MG63 (cell line): ENCODE results near the gene EIF2S2. TPM values are rescaled to one million over a fixed set of nuclear protein-coding genes. Genes with fewer than 3 reads are reported as not detected.
A peak's percentile ranks its signal among the peaks of the same experiment; 100 is the strongest.

Source experiments
- DNase-seq: peaks from one replicate; pipeline ENCODE4 v3.0.0-alpha.2; 2020
- H3K27me3 ChIP-seq: fragments of 250-450 bp; sonication (Bioruptor Pico); 2 replicates; pipeline ENCODE4 v1.5.1; 2020; ENCODE audit warnings: mild to moderate bottlenecking, moderate library complexity
- H3K36me3 ChIP-seq: fragments of 250-450 bp; sonication (Bioruptor Pico); 2 replicates; pipeline ENCODE4 v1.5.1; 2020; ENCODE audit warnings: mild to moderate bottlenecking, moderate library complexity
- H3K4me3 ChIP-seq: fragments of 250-450 bp; sonication (Bioruptor Pico); 2 replicates; pipeline ENCODE4 v1.5.1; 2020; ENCODE audit warnings: mild to moderate bottlenecking, moderate library complexity
- H3K9me3 ChIP-seq: fragments of 250-450 bp; sonication (Bioruptor Pico); 2 replicates; pipeline ENCODE4 v1.5.1; 2020; ENCODE audit warnings: mild to moderate bottlenecking, moderate library complexity
- total RNA-seq: library from RNA; depleted of rRNA; stranded (reverse); fragments of >200 nt; shearing (Covaris generic); gene quantifications from 2 replicates; pipeline ENCODE4 v1.2.3, GENCODE V29; 2014; ENCODE audit warnings: low replicate concordance

EIF2S2 gene
- total RNA-seq, 1 experiment from 2014 or later, result 198 TPM

DNA sequence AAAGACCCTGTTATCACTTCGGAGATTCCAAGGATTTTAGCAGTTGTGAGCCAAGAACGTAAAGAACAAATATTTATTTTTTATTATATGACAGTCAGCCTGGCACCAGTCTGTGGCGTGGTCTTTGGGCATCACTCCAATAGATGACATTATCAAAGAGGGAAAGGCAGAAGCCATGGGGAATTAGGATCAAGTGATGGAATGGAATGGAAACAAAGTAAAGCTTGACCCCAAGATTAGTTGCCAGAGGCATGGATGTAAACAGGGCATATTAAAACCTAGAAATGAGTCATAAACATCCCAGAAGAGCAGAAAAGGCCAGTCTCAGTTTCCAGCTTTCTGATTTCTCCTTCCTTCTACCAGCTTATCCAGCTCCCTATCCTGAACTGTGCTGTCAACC, 11.5 kb downstream of the EIF2S2 start:
- no peak overlapping the region for H3K4me3 ChIP-seq
- H3K36me3 ChIP-seq, result peaks cover 100% of the 10 kb centered on the region
- no peak for DNase-seq

DNA sequence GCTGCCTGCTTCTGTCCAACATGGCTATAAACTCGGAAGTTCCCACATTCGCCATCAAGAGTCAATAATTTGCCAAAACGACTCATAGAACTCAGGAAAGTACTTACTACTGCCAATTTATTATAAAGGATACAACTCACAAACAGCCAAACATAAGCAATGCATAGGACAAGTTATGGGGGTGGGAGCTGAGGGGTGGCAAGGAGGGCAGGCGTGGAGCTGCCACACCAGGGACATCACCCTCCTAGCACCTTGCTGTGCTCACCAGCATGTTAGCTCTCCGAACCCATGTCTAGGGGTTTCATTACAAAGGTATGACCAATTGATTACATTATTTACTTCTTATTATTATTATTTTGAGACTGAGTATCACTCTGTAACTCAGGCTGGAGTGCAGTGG, 12.4 kb downstream of the EIF2S2 start:
- Histone ChIP-seq H3K9me3 (no peaks in the 10 kb centered on the region), H3K36me3 (peaks cover 100% of the 10 kb centered on the region), H3K27me3 (no peaks in the 10 kb centered on the region), H3K4me3 (no peak overlapping the region)
- no peak for DNase-seq

More for the DNA sequence above, 11.5 kb downstream of the EIF2S2 start:
- H3K9me3 ChIP-seq, result no peaks in the 10 kb centered on the region
- H3K27me3 ChIP-seq, result no peaks in the 10 kb centered on the region

DNA sequence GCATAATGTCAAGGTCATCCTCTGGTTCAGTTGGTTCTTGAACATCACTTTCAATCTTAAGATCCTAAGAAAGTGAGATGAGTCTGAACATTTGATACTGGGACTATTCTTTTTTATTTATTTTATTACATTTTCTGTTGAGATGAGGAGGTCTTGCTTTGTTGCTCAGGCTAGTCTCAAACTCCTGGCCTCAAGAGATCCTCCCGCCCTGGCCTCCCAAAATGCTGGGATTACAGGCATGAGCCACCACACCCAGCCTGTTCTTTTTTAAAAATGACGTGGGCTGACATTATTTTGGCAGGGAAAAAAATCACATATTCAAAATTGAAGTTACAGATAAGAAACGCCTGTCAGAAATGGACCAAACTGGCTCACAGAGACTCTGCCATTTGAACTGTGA, 13.5 kb downstream of the EIF2S2 start:
- DNase-seq, result no peak
- Histone ChIP-seq H3K27me3 (no peaks in the 10 kb centered on the region), H3K9me3 (no peaks in the 10 kb centered on the region), H3K4me3 (no peak overlapping the region), H3K36me3 (peaks cover 100% of the 10 kb centered on the region)

DNA sequence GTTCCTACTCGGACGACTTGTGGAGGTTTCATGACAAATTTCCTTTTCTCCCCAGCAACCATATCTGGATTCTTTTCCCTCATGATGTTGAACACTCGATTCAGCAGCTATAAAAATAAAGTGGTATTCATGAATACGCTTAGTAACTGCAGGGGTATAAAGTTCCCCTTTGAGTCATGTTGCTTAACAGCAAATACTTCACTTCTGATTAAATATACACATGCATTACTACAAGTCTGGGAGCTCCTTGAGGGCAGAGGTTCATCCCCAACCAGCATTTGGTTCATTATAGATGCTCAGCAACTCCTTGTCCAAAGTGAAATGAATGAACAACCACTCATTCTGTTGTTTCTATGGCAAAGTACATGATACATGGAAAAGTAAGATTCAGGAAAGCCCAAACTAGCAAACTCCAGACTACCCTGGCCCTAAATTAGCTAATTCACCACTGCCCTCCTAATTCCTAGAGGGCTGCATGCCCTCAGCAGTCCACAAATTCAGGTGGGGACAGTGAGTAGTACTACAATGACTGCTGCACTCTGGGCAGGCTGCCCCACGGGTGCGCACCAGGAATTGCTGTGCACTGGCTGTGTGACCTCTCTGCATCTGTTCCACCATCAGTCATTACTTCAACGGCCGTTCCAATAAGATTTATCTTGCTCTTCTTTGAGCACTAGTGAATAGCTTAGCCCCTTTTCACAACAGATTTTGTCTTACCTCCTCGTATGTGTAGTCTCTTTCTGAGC, 15.2 kb downstream of the EIF2S2 start:
- Histone ChIP-seq H3K36me3 (peaks cover 100% of the 10 kb centered on the region), H3K27me3 (no peaks in the 10 kb centered on the region), H3K4me3 (no peak overlapping the region), H3K9me3 (no peaks in the 10 kb centered on the region)
- DNase-seq, result no peak

DNA sequence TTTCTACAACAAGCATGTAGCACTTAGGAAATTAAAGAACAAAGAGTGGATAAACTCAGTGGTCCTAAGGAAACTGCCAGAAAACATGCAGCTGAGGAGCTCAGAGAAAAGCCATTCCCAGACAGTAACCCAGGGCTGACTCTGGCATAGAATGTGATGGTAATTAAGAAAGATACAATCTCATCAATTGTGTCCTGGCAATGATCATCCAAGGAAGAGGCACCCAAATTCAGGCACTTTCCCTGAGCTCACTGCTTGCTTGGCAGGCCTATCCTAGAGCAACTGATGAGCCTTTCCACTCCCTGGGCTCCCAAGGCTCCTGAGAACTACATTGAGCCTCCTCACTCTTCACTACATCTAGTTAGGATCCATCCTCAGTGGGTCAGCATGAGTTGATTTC, 16.2 kb downstream of the EIF2S2 start:
- Histone ChIP-seq H3K4me3 (no peak overlapping the region), H3K27me3 (no peaks in the 10 kb centered on the region), H3K9me3 (no peaks in the 10 kb centered on the region), H3K36me3 (peaks cover 98% of the 10 kb centered on the region)
- no peak for DNase-seq

DNA sequence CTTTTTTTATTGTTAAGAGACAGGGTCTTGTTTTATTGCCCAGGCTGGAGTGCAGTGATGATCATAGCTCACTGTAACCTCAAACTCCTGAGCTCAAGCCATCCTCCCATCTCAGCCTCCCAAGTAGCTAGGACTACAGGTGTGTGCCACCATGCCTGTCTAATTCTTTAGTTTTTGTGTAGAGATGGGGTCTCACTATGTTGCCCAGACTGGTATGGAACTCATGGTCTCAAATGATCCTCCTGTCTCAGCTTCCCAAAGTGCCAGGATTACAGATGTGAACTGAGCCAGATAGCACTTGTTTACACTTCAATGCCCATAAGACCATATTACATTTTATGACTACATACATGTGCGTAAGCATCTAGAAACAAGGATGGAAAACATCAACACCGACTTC, 18.1 kb downstream of the EIF2S2 start:
- Histone ChIP-seq H3K4me3 (no peak overlapping the region), H3K36me3 (peaks cover 98% of the 10 kb centered on the region), H3K9me3 (no peaks in the 10 kb centered on the region), H3K27me3 (no peaks in the 10 kb centered on the region)
- DNase-seq, result no peak

DNA sequence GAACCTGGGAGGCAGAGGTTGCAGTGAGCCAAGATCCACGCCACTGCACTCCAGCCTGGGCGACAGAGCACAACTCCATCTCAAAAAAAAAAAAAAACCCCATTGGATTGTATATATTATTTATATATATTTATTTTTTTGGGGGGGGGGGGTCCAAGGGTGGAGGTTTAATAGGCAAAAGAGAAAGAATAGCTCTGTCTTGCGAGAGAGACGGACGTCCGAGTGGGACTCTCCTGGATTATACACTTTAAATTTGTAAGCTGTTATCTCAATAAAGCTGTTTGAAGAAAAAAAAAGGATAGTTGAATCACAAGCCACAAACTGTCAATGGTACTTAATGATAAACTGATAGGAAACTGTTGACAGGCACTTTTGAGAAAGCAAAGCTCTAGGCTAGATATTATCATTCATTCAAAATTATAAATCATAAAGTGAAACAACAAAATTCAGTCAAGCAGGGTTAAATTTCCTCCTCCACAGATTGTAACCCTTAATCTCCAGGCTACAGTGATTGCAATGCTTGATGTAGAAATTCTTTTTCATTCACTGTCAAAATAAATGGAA, 20.3 kb downstream of the EIF2S2 start:
- H3K27me3 ChIP-seq, result no peaks in the 10 kb centered on the region
- no peaks in the 10 kb centered on the region for H3K9me3 ChIP-seq
- H3K4me3 ChIP-seq, result no peak overlapping the region
- DNase-seq, result no peak
- peaks cover 94% of the 10 kb centered on the region for H3K36me3 ChIP-seq

DNA sequence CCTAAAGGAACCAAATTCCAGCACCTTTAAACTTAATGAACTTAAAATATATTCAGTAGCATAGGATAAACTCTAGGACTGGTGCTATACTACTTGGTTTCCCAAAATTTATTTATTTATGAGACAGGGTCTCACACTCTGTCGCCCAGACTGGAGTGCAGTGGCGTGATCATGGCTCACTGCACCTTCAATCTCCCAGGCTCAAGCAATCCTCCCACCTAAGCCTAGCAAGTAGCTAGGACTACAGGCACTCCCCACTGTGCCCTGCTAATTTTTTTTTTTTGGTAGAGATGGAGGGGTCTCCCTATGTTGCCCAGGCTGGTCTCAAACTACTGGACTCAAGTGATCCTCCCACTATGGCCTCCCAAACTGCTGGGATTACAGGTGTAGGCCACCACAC, 21.4 kb downstream of the EIF2S2 start:
- H3K27me3 ChIP-seq, result no peaks in the 10 kb centered on the region
- no peaks in the 10 kb centered on the region for H3K9me3 ChIP-seq
- H3K36me3 ChIP-seq, result peaks cover 94% of the 10 kb centered on the region
- DNase-seq, result no peak
- no peak overlapping the region for H3K4me3 ChIP-seq

DNA sequence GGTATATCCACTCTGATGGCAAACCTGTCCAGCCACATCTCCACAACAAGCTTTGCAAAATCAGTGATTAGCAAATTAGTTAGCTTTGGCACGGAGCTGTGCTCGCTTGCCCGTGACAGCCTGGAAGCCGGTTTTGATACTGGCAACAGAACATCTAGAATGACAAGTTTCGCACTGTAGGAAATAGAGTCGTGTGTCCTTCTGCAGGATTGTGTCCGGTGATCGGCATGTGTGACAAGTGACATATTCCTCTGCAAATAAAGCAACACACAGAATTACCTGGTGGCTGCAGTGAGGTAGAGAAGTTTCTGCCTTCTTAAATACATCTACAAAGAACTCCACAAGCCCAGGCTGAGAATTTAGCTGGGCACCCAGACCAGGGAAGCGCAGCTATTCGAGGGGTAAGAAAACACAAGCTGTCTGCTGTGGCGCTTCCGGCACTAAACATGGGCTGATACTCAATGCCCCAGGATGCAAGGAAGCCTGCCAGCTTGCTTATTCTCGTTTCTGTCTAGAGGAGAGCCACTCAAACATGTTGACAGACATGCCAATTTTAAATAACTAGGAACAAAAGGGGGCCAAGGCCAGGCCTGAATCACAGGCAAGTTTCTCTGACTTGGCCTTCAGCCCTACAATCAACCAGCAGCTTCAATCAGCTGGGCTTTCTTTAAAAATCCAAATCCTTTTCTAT, 22.2 kb downstream of the EIF2S2 start:
- no peak for DNase-seq
- Histone ChIP-seq H3K4me3 (no peak overlapping the region), H3K36me3 (peaks cover 91% of the 10 kb centered on the region), H3K27me3 (no peaks in the 10 kb centered on the region), H3K9me3 (no peaks in the 10 kb centered on the region)

DNA sequence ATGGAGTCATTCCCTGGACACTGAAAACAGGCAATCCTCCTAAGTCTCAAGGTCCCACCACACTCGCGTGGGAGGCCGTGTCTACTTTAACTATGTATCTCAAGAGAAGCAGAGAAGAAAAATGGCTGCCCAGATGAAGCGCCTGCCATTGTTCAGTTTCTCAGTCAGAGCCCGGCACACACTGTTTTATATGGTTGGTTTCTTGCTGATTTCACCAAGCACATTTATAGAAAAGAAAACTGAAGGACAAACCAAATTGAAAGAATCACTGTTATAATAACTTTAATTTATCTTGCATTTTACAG, 22.9 kb downstream of the EIF2S2 start:
- no peaks in the 10 kb centered on the region for H3K9me3 ChIP-seq
- no peak for DNase-seq
- peaks cover 88% of the 10 kb centered on the region for H3K36me3 ChIP-seq
- no peaks in the 10 kb centered on the region for H3K27me3 ChIP-seq
- H3K4me3 ChIP-seq, result no peak overlapping the region

DNA sequence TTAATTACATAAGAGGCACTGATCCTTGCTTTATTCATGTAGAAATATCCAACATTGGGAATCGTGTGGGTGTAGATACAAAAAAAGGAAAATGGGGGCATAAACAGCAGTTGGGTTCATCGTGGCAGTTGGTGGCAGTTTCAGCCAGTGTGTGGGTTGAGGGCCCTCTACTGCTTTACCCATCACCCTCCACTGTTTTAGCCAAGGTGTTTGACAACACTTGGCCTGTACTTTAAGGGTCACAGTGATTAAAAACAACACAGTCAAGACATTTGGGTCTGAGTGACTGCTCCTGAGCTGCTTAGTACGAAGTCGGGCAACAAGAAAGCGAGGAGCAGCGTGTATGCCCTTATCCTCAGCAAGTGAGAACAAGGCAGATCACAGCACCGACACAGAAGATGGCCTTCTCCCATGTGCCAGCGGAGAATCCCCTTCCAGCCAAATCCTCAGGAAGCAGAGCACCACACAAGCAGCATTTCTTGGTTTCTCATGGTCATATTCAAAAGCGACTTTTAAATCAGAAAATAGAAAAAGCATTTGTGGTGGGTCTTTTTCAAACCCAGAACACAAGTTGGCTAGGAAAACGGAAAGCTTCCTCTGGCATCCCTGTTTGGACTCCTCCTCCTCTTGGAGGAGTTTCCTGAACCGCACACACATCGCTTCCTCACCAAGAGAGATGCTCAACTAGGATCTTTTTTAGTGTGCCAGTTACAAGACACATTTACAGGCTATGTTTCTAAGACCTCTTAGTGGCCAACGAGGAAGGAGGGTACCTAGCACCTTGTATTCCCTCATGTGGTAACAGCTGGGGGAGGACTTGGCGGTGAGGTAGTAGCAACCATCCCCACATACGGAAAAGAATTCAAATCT, 23.5 kb downstream of the EIF2S2 start:
- Histone ChIP-seq H3K4me3 (no peak overlapping the region), H3K9me3 (no peaks in the 10 kb centered on the region), H3K27me3 (no peaks in the 10 kb centered on the region), H3K36me3 (peaks cover 83% of the 10 kb centered on the region)
- no peak for DNase-seq

DNA sequence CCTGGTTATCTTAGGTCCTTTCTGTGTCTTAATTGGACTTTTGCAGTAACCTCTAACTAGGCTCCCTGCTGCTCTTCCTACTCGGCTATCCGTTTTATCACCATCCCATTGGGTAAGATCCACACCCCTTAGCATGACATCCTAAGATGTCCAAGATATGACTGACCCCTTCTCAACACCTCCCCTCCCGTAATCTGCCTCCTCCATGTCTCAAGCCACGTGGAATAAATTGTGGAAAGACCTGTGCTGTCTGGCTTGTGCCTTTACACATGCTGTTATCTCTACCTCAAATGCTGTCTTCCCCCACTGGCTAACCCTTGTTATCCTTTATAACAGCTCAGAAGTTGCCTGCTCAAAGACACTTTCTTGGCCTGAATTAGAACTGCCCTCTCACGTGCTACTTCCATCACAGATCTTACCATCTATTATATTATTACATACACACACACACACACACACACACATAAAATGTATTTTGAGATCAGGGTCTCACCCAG, 26.5 kb downstream of the EIF2S2 start:
- Histone ChIP-seq H3K27me3 (no peaks in the 10 kb centered on the region), H3K4me3 (no peak overlapping the region), H3K36me3 (peaks cover 67% of the 10 kb centered on the region), H3K9me3 (no peaks in the 10 kb centered on the region)
- DNase-seq, result no peak

DNA sequence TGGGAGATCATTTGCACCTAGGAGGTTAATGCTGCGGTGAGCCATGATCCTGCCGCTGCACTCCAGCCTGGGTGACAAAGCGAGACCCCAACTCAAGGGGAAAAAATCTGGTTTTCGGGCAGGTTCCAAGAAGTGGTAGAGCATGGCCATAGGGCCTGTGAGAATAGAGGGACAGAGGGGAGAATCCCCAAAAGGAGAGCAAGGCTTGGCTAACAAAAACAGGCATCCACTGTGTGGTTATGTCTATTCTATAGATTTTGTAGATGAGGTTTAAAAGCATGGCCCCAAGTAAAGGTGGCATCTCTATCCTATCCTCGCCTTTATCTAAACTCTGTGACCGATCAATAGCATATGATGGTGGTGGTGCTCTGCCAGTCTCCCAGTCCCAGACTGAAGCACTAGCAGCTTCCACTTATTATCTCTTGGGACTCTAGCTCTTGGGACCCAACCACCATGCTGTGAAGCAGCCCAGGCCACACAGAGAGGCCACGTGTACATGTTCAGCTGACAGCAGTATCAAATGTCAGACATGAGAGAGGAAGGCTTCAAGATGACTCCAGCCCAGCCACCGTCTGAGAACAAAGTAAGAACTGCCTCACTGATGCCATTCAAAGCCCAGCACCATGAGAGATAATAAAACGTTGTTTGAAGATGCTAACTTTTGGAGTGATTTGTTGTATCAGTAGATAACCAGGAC, 27.7 kb downstream of the EIF2S2 start:
- H3K27me3 ChIP-seq, result no peaks in the 10 kb centered on the region
- no peak for DNase-seq
- no peaks in the 10 kb centered on the region for H3K9me3 ChIP-seq
- H3K4me3 ChIP-seq, result no peak overlapping the region
- peaks cover 56% of the 10 kb centered on the region for H3K36me3 ChIP-seq

DNA sequence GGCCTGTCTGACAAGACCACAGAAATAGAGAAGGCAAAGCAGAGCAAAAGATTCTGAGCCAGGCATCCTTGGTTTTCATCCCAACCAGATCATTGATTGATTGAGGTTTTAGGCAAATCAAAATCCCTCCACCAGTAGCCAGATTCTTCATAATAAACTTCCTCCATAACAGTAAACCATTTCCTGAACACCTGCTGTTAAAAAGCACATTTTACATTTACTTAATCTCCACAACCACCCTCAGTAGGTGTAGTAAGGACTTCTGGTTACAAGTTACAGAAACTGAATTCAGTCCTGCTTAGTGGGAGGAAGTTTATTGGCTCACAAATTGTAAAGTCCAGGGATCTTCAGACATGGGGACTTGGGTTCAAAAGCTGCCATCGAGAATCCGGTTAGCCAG, 28.3 kb downstream of the EIF2S2 start:
- Histone ChIP-seq H3K36me3 (peaks cover 53% of the 10 kb centered on the region), H3K4me3 (no peak overlapping the region), H3K27me3 (no peaks in the 10 kb centered on the region), H3K9me3 (no peaks in the 10 kb centered on the region)
- no peak for DNase-seq

DNA sequence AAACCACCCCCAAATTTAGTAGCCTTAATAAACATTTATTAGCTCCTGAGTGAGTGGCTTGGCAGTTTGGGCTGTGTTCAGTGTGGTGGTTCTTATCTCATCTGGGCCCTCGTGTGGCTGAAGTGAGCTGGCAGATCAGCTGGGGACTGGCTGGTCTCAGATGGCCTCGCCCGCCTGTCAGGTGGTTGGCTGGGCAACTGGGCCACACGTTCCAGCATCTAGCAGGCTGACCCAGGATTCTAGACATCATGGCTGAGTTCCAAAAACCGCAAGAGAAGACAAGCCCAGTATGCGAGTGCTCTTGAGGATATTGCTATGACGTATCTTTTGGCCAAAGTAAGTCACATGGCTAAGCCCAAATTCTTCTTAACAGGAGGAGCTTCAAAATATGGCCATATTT, 28.9 kb downstream of the EIF2S2 start:
- DNase-seq, result peak; percentile 86
- Histone ChIP-seq H3K9me3 (no peaks in the 10 kb centered on the region), H3K4me3 (no peak overlapping the region), H3K36me3 (peaks cover 53% of the 10 kb centered on the region), H3K27me3 (no peaks in the 10 kb centered on the region)

DNA sequence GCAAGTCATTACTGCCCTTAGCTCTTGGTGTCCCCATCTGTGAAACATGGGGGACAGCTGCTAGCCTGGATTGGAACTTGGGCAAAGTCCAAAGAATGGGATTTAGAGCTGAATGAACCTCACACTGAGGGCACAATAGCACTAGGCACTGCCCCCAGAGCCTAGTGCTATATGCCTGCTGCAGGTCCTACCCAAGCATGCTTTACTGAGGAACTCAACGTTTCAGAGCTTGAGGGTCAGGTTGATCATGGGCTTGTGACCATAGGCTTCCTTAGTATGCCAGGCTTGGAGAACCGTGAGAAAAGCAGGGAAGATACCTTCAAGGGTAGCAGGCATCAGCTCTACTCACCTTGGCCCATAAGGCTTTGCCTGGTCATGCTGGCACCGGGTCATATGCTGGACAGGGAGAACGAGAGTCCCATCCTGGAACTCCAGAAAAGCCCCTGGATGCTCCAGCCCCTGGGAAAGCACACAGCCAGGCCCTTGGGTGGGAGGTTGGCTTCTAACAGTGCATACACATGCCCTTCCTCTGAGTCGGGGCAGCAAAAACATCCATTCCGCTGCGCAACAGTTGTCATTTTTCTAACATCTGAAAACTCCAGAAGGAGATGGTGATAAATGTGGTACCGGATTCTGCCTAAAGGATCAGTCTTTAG, 29.7 kb downstream of the EIF2S2 start:
- H3K27me3 ChIP-seq, result no peaks in the 10 kb centered on the region
- no peak overlapping the region for H3K4me3 ChIP-seq
- no peaks in the 10 kb centered on the region for H3K9me3 ChIP-seq
- H3K36me3 ChIP-seq, result peaks cover 50% of the 10 kb centered on the region
- DNase-seq, result no peak
